Stimulated activated naive CD8-positive, alpha-beta T cell treated with anti-CD3 and anti-CD28 coated beads, Interleukin-15, Interleukin-2, amounts not matched to agents 100 ng/mL and 50 ng/mL, for 24 hours (primary cell): ENCODE results near the gene CHRNA3.
"Not testable (repeated sequence)": the region's sequence is repeated elsewhere in the genome, so short reads cannot be mapped to it uniquely, and the experiment has no call there.

ENCODE experiments used
- H3K27ac Mint-ChIP-seq: one replicate; pipeline ENCODE4 v1.8.0; 2021; ENCODE audit warnings: mild to moderate bottlenecking, mixed read lengths
- H3K27me3 Mint-ChIP-seq: one replicate; pipeline ENCODE4 v1.8.0; 2021; ENCODE audit warnings: mixed read lengths
- H3K36me3 Mint-ChIP-seq: one replicate; pipeline ENCODE4 v1.8.0; 2021; ENCODE audit warnings: low read depth, mixed read lengths
- H3K4me1 Mint-ChIP-seq: one replicate; pipeline ENCODE4 v1.8.0; 2021; ENCODE audit warnings: low read depth, mixed read lengths
- H3K4me3 Mint-ChIP-seq: one replicate; pipeline ENCODE4 v1.8.0; 2021; ENCODE audit warnings: mild to moderate bottlenecking, mixed read lengths
- H3K9me3 Mint-ChIP-seq: one replicate; pipeline ENCODE4 v1.8.0; 2021; ENCODE audit warnings: mixed read lengths

CHRNA3 gene

GRCh38 chr15:78615151-78615589 is 5.6 kb downstream of the CHRNA3 start:
- Mint-ChIP-seq H3K9me3 (no peaks in the 10 kb centered on the region), H3K4me1 (peaks cover 3% of the 10 kb centered on the region), H3K4me3 (no peak overlapping the region), H3K27ac (no peak overlapping the region), H3K36me3 (no peaks in the 10 kb centered on the region), H3K27me3 (peaks cover 19% of the 10 kb centered on the region)

GRCh38 chr15:78614021-78614420 is 6.8 kb downstream of the CHRNA3 start:
- Mint-ChIP-seq H3K27me3 (peaks cover 8% of the 10 kb centered on the region), H3K4me3 (no peak overlapping the region), H3K9me3 (no peaks in the 10 kb centered on the region), H3K36me3 (no peaks in the 10 kb centered on the region), H3K27ac (no peak overlapping the region), H3K4me1 (peaks cover 3% of the 10 kb centered on the region)

- H3K27ac Mint-ChIP-seq, H3K36me3 Mint-ChIP-seq, H3K4me3 Mint-ChIP-seq, H3K9me3 Mint-ChIP-seq, H3K4me1 Mint-ChIP-seq, H3K27me3 Mint-ChIP-seq: not testable (repeated sequence)
Measured at GRCh38 chr15:78609551-78609950, 11.2 kb downstream of the CHRNA3 start.

GRCh38 chr15:78605680-78606079 is 15.1 kb downstream of the CHRNA3 start:
- Mint-ChIP-seq H3K27me3 (peaks cover 10% of the 10 kb centered on the region), H3K9me3 (no peaks in the 10 kb centered on the region), H3K27ac (no peak overlapping the region), H3K36me3 (no peaks in the 10 kb centered on the region), H3K4me3 (no peak overlapping the region), H3K4me1 (no peaks in the 10 kb centered on the region)

GRCh38 chr15:78605201-78605600 is 15.6 kb downstream of the CHRNA3 start:
- H3K9me3 Mint-ChIP-seq = no peaks in the 10 kb centered on the region
- H3K4me3 Mint-ChIP-seq = no peak overlapping the region
- H3K4me1 Mint-ChIP-seq = no peaks in the 10 kb centered on the region
- no peaks in the 10 kb centered on the region for H3K36me3 Mint-ChIP-seq
- H3K27me3 Mint-ChIP-seq = peaks cover 10% of the 10 kb centered on the region
- H3K27ac Mint-ChIP-seq = no peak overlapping the region

- Mint-ChIP-seq H3K4me1 (no peaks in the 10 kb centered on the region), H3K27ac (no peak overlapping the region), H3K27me3 (peaks cover 10% of the 10 kb centered on the region), H3K4me3 (no peak overlapping the region), H3K36me3 (no peaks in the 10 kb centered on the region), H3K9me3 (no peaks in the 10 kb centered on the region)
Measured at GRCh38 chr15:78604420-78604819, 16.4 kb downstream of the CHRNA3 start.

- no peaks in the 10 kb centered on the region for H3K9me3 Mint-ChIP-seq
- H3K27me3 Mint-ChIP-seq = peaks cover 10% of the 10 kb centered on the region
- no peak overlapping the region for H3K27ac Mint-ChIP-seq
- no peaks in the 10 kb centered on the region for H3K4me1 Mint-ChIP-seq
- no peaks in the 10 kb centered on the region for H3K36me3 Mint-ChIP-seq
- no peak overlapping the region for H3K4me3 Mint-ChIP-seq
Measured at GRCh38 chr15:78603467-78603866, 17.3 kb downstream of the CHRNA3 start.

GRCh38 chr15:78599189-78599588 is 21.6 kb downstream of the CHRNA3 start:
- Mint-ChIP-seq H3K27ac (no peak overlapping the region), H3K4me3 (no peak overlapping the region), H3K27me3 (peaks cover 7% of the 10 kb centered on the region), H3K36me3 (no peaks in the 10 kb centered on the region), H3K4me1 (no peaks in the 10 kb centered on the region), H3K9me3 (no peaks in the 10 kb centered on the region)

- Mint-ChIP-seq H3K27me3 (peaks cover 6% of the 10 kb centered on the region), H3K9me3 (no peaks in the 10 kb centered on the region), H3K27ac (no peak overlapping the region), H3K4me3 (no peak overlapping the region), H3K36me3 (no peaks in the 10 kb centered on the region), H3K4me1 (no peaks in the 10 kb centered on the region)
Measured at GRCh38 chr15:78598348-78598747, 22.4 kb downstream of the CHRNA3 start.

GRCh38 chr15:78597583-78597982 is 23.2 kb downstream of the CHRNA3 start:
- Mint-ChIP-seq H3K4me3 (no peak overlapping the region), H3K4me1 (no peaks in the 10 kb centered on the region), H3K27me3 (peaks cover 3% of the 10 kb centered on the region), H3K36me3 (no peaks in the 10 kb centered on the region), H3K27ac (no peak overlapping the region), H3K9me3 (no peaks in the 10 kb centered on the region)

- Mint-ChIP-seq H3K27ac (no peak overlapping the region), H3K4me3 (no peak overlapping the region), H3K9me3 (no peaks in the 10 kb centered on the region), H3K27me3 (peaks cover 5% of the 10 kb centered on the region), H3K4me1 (no peaks in the 10 kb centered on the region), H3K36me3 (no peaks in the 10 kb centered on the region)
Measured at GRCh38 chr15:78574944-78575343, 45.9 kb downstream of the CHRNA3 start.

- no peak overlapping the region for H3K4me3 Mint-ChIP-seq
- no peaks in the 10 kb centered on the region for H3K9me3 Mint-ChIP-seq
- peaks cover 12% of the 10 kb centered on the region for H3K27me3 Mint-ChIP-seq
- H3K4me1 Mint-ChIP-seq = no peaks in the 10 kb centered on the region
- H3K36me3 Mint-ChIP-seq = no peaks in the 10 kb centered on the region
- H3K27ac Mint-ChIP-seq = no peak overlapping the region
Measured at GRCh38 chr15:78573416-78573815, 47.4 kb downstream of the CHRNA3 start.

- H3K27me3 Mint-ChIP-seq = peaks cover 19% of the 10 kb centered on the region
- no peaks in the 10 kb centered on the region for H3K9me3 Mint-ChIP-seq
- H3K36me3 Mint-ChIP-seq = no peaks in the 10 kb centered on the region
- H3K4me3 Mint-ChIP-seq = no peak overlapping the region
- H3K27ac Mint-ChIP-seq = no peak overlapping the region
- H3K4me1 Mint-ChIP-seq = peaks cover 7% of the 10 kb centered on the region
Measured at GRCh38 chr15:78571382-78571781, 49.4 kb downstream of the CHRNA3 start.

- Mint-ChIP-seq H3K27me3 (peaks cover 22% of the 10 kb centered on the region), H3K9me3 (no peaks in the 10 kb centered on the region), H3K4me1 (peaks cover 13% of the 10 kb centered on the region), H3K36me3 (no peaks in the 10 kb centered on the region), H3K4me3 (no peak overlapping the region), H3K27ac (no peak overlapping the region)
Measured at GRCh38 chr15:78570710-78571109, 50.1 kb downstream of the CHRNA3 start.

- peak overlapping the region; percentile 1 for H3K4me3 Mint-ChIP-seq
- no peak overlapping the region for H3K27ac Mint-ChIP-seq
- H3K27me3 Mint-ChIP-seq = peaks cover 36% of the 10 kb centered on the region
- H3K36me3 Mint-ChIP-seq = no peaks in the 10 kb centered on the region
- no peaks in the 10 kb centered on the region for H3K9me3 Mint-ChIP-seq
- peaks cover 25% of the 10 kb centered on the region for H3K4me1 Mint-ChIP-seq
Measured at GRCh38 chr15:78567531-78567930, 53.3 kb downstream of the CHRNA3 start.

GRCh38 chr15:78565951-78566774 is 54.6 kb downstream of the CHRNA3 start:
- Mint-ChIP-seq H3K27me3 (peaks cover 36% of the 10 kb centered on the region), H3K4me1 (peaks cover 25% of the 10 kb centered on the region), H3K36me3 (no peaks in the 10 kb centered on the region), H3K4me3 (peak overlapping the region; percentile 89), H3K27ac (peak overlapping the region; percentile 21), H3K9me3 (no peaks in the 10 kb centered on the region)
